Iris pigment epithelial cell (primary cell): ENCODE results near the gene ANAPC2.

Experiments used
- DNase-seq: peaks from one replicate; pipeline ENCODE4 v3.0.0-alpha.2; 2011; ENCODE audit warnings: low read depth

The ANAPC2 gene

GRCh38 chr9:137161558-137162486 lies 26.5 kb downstream of the ANAPC2 start:
- no peak for DNase-seq

- DNase-seq = no peak
Observed at GRCh38 chr9:137160716-137161557, 27.4 kb downstream of the ANAPC2 start.

- no peak for DNase-seq
Observed at GRCh38 chr9:137160054-137160425, 28.3 kb downstream of the ANAPC2 start.

GRCh38 chr9:137159105-137160053 lies 29.0 kb downstream of the ANAPC2 start:
- no peak for DNase-seq

- no peak for DNase-seq
Observed at GRCh38 chr9:137158625-137159024, 29.7 kb downstream of the ANAPC2 start.

- DNase-seq = no peak
Observed at GRCh38 chr9:137157618-137158415, 30.5 kb downstream of the ANAPC2 start.

- DNase-seq = peak; percentile 47
Observed at GRCh38 chr9:137156567-137157375, 31.6 kb downstream of the ANAPC2 start.

GRCh38 chr9:137152844-137153405 lies 35.4 kb downstream of the ANAPC2 start:
- no peak for DNase-seq

- peak; percentile 39 for DNase-seq
Observed at GRCh38 chr9:137150617-137151457, 37.5 kb downstream of the ANAPC2 start.

- no peak for DNase-seq
Observed at GRCh38 chr9:137149942-137150616, 38.3 kb downstream of the ANAPC2 start.

- DNase-seq = no peak
Observed at GRCh38 chr9:137149363-137149762, 39.0 kb downstream of the ANAPC2 start.

GRCh38 chr9:137148661-137149060 lies 39.7 kb downstream of the ANAPC2 start:
- DNase-seq = no peak

- DNase-seq = no peak
Observed at GRCh38 chr9:137148242-137148641, 40.1 kb downstream of the ANAPC2 start.

- no peak for DNase-seq
Observed at GRCh38 chr9:137147793-137148160, 40.6 kb downstream of the ANAPC2 start.

GRCh38 chr9:137147091-137147792 lies 41.1 kb downstream of the ANAPC2 start:
- DNase-seq = no peak

- no peak for DNase-seq
Observed at GRCh38 chr9:137146527-137146918, 41.8 kb downstream of the ANAPC2 start.

GRCh38 chr9:137145731-137146526 lies 42.4 kb downstream of the ANAPC2 start:
- DNase-seq = no peak
